ENCODE results near the gene AEN. TPM values are rescaled to one million over a fixed set of nuclear protein-coding genes. Genes with fewer than 3 reads are reported as not detected.

AEN gene
- total and polyA plus RNA-seq, 2 of the 8 experiments (the other 6 are each of a cell fraction or from before 2014, with no cell fraction given): 112 to 122 TPM

- TF ChIP-seq E2F6 (IDR thresholded peaks at IDR 0.05): no peak
Observed at GRCh38 chr15:88586401-88587162, 34.6 kb upstream of the AEN start (continued).
